ENCODE measurements around the gene BRD3.

DNA sequence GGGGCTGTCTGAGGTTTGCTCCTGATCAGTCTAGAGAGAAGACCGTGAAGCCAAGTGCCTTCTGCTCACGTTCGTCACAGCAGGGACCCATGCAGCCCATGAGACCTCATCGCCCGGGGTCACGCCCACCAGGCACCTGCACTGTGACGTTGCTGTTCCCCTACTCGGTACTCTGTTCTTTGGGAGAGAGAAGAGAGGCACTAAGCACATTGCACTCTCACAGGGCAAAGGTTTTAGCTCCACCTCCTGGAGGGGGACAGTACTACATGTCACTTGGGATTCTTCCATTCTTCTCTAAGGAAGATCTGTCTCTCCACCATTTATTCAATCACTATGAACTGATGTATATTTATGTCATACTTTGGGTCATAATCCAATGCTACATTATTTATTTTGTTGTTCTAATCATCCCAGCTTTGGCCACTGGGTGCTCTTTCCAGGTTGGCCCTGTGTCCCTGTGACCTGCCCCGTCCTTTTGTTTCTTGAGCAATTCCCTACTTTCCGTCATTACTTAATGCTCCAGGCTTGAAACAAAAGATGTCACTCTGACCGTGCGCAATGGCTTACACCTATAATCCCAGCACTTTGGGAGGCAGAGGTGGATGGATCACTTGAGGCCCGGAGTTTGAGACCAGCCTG lies 31.4 kb upstream of the BRD3 start:
- no peak for TF ChIP-seq EP300 (IDR thresholded peaks at IDR 0.05)
- no peak for TF ChIP-seq HDAC2 (IDR thresholded peaks at IDR 0.05)
- TF ChIP-seq, protein P1, sequence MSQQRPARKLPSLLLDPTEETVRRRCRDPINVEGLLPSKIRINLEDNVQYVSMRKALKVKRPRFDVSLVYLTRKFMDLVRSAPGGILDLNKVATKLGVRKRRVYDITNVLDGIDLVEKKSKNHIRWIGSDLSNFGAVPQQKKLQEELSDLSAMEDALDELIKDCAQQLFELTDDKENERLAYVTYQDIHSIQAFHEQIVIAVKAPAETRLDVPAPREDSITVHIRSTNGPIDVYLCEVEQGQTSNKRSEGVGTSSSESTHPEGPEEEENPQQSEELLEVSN (IDR thresholded peaks at IDR 0.05; ENCODE audit: borderline replicate concordance, low read depth), result no peak
- no peak for TF ChIP-seq HOXB13 (CRISPR knock-in tag; IDR thresholded peaks at IDR 0.05; ENCODE audit: low read depth)
- TF ChIP-seq POLR2AphosphoS2 (conservative IDR thresholded peaks at IDR 0.05; ENCODE audit: low read length), result no peak
- TF ChIP-seq RFX5 (IDR thresholded peaks at IDR 0.05), result no peak
- TF ChIP-seq SMC3 (IDR thresholded peaks at IDR 0.05), result peak; percentile 55
- no peak for TF ChIP-seq EHF (CRISPR knock-in tag; IDR thresholded peaks at IDR 0.05)
- TF ChIP-seq, protein P2, sequence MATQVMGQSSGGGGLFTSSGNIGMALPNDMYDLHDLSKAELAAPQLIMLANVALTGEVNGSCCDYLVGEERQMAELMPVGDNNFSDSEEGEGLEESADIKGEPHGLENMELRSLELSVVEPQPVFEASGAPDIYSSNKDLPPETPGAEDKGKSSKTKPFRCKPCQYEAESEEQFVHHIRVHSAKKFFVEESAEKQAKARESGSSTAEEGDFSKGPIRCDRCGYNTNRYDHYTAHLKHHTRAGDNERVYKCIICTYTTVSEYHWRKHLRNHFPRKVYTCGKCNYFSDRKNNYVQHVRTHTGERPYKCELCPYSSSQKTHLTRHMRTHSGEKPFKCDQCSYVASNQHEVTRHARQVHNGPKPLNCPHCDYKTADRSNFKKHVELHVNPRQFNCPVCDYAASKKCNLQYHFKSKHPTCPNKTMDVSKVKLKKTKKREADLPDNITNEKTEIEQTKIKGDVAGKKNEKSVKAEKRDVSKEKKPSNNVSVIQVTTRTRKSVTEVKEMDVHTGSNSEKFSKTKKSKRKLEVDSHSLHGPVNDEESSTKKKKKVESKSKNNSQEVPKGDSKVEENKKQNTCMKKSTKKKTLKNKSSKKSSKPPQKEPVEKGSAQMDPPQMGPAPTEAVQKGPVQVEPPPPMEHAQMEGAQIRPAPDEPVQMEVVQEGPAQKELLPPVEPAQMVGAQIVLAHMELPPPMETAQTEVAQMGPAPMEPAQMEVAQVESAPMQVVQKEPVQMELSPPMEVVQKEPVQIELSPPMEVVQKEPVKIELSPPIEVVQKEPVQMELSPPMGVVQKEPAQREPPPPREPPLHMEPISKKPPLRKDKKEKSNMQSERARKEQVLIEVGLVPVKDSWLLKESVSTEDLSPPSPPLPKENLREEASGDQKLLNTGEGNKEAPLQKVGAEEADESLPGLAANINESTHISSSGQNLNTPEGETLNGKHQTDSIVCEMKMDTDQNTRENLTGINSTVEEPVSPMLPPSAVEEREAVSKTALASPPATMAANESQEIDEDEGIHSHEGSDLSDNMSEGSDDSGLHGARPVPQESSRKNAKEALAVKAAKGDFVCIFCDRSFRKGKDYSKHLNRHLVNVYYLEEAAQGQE (IDR thresholded peaks at IDR 0.05), result no peak
- TF ChIP-seq BHLHE40 (IDR thresholded peaks at IDR 0.05; ENCODE audit: low read depth, low read length), result no peak
- TF ChIP-seq POLR2A (IDR thresholded peaks at IDR 0.05; ENCODE audit: low read length), result no peak; the same call in 1 of the 2 replicates
- TF ChIP-seq, protein P3, sequence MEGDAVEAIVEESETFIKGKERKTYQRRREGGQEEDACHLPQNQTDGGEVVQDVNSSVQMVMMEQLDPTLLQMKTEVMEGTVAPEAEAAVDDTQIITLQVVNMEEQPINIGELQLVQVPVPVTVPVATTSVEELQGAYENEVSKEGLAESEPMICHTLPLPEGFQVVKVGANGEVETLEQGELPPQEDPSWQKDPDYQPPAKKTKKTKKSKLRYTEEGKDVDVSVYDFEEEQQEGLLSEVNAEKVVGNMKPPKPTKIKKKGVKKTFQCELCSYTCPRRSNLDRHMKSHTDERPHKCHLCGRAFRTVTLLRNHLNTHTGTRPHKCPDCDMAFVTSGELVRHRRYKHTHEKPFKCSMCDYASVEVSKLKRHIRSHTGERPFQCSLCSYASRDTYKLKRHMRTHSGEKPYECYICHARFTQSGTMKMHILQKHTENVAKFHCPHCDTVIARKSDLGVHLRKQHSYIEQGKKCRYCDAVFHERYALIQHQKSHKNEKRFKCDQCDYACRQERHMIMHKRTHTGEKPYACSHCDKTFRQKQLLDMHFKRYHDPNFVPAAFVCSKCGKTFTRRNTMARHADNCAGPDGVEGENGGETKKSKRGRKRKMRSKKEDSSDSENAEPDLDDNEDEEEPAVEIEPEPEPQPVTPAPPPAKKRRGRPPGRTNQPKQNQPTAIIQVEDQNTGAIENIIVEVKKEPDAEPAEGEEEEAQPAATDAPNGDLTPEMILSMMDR (IDR thresholded peaks at IDR 0.05), result peak; percentile 78

Data from A549 (cell line).